GM12874 (cell line): ENCODE results near the gene CDAN1.

Source experiments
- TF ChIP-seq, protein P1 (sequence below): IDR thresholded peaks from 2 replicates; pipeline ENCODE4 v1.5.1; 2011; ENCODE audit warnings: low read depth, mild to moderate bottlenecking, control low read depth, low read length, moderate library complexity; ENCODE audit not compliant: insufficient read depth

CDAN1 gene

GRCh38 chr15:42724276-42724675 is 12.7 kb downstream of the CDAN1 start:
- TF ChIP-seq, protein P1, sequence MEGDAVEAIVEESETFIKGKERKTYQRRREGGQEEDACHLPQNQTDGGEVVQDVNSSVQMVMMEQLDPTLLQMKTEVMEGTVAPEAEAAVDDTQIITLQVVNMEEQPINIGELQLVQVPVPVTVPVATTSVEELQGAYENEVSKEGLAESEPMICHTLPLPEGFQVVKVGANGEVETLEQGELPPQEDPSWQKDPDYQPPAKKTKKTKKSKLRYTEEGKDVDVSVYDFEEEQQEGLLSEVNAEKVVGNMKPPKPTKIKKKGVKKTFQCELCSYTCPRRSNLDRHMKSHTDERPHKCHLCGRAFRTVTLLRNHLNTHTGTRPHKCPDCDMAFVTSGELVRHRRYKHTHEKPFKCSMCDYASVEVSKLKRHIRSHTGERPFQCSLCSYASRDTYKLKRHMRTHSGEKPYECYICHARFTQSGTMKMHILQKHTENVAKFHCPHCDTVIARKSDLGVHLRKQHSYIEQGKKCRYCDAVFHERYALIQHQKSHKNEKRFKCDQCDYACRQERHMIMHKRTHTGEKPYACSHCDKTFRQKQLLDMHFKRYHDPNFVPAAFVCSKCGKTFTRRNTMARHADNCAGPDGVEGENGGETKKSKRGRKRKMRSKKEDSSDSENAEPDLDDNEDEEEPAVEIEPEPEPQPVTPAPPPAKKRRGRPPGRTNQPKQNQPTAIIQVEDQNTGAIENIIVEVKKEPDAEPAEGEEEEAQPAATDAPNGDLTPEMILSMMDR, result no peak

GRCh38 chr15:42723068-42723467 is 13.9 kb downstream of the CDAN1 start:
- TF ChIP-seq, protein P1, result no peak

- TF ChIP-seq, protein P1, result no peak
Observed at GRCh38 chr15:42721916-42722315, 15.0 kb downstream of the CDAN1 start.

GRCh38 chr15:42721016-42721415 is 15.9 kb downstream of the CDAN1 start:
- TF ChIP-seq, protein P1, result no peak

GRCh38 chr15:42720071-42720470 is 16.9 kb downstream of the CDAN1 start:
- TF ChIP-seq, protein P1, result no peak

GRCh38 chr15:42719043-42719442 is 17.9 kb downstream of the CDAN1 start:
- TF ChIP-seq, protein P1, result no peak

DNA sequence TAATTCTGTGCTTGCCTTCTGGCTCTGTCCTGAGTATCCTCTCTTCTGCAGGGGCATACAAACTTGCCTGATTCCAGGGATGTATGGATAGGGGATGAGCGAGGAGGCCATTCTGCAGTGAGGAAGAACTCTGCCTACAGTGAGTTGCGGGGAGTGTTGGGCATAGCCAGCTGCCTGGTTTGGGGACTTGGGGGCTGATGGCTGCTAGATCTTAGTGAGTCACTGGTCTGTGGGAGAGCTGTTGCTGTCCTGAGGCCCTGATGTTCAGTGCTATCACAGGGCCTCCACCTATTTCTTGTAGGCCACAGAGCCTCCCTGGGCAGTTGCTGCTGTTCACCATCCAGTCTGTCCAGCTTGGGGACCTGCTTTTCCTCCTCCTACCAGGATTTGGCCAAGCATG is 20.3 kb downstream of the CDAN1 start:
- TF ChIP-seq, protein P1, result no peak

GRCh38 chr15:42716125-42716524 is 20.8 kb downstream of the CDAN1 start:
- TF ChIP-seq, protein P1, result no peak
